GM06990 (cell line): Measurements from ENCODE around the gene KCNQ1OT1.

Source experiments
- DNase-seq: peaks from one replicate; pipeline ENCODE4 v3.0.0-alpha.2; 2011; ENCODE audit not compliant: insufficient read length; ENCODE audit errors: extremely low read depth
- H3K27me3 ChIP-seq: replicated peaks from 2 replicates; pipeline ENCODE4 v1.6.0; 2011; ENCODE audit warnings: low read length; ENCODE audit not compliant: control insufficient read depth, insufficient read depth
- H3K36me3 ChIP-seq: 2 replicates; pipeline ENCODE4 v1.5.1; 2011; ENCODE audit warnings: low read length; ENCODE audit not compliant: control insufficient read depth, insufficient read depth
- H3K4me3 ChIP-seq: replicated peaks from 2 replicates; pipeline ENCODE4 v1.5.1; 2011; ENCODE audit warnings: low read depth, mild to moderate bottlenecking, control low read depth, low read length
- TF ChIP-seq, protein P1 (sequence below): IDR thresholded peaks from 2 replicates; pipeline ENCODE4 v1.5.1; 2011; ENCODE audit warnings: low read length, control low read depth, mild to moderate bottlenecking, inconsistent platforms; ENCODE audit not compliant: insufficient read depth, poor library complexity, severe bottlenecking

Gene KCNQ1OT1

GRCh38 chr11:2570841-2571597, 128.8 kb downstream of the KCNQ1OT1 start:
- TF ChIP-seq, protein P1, sequence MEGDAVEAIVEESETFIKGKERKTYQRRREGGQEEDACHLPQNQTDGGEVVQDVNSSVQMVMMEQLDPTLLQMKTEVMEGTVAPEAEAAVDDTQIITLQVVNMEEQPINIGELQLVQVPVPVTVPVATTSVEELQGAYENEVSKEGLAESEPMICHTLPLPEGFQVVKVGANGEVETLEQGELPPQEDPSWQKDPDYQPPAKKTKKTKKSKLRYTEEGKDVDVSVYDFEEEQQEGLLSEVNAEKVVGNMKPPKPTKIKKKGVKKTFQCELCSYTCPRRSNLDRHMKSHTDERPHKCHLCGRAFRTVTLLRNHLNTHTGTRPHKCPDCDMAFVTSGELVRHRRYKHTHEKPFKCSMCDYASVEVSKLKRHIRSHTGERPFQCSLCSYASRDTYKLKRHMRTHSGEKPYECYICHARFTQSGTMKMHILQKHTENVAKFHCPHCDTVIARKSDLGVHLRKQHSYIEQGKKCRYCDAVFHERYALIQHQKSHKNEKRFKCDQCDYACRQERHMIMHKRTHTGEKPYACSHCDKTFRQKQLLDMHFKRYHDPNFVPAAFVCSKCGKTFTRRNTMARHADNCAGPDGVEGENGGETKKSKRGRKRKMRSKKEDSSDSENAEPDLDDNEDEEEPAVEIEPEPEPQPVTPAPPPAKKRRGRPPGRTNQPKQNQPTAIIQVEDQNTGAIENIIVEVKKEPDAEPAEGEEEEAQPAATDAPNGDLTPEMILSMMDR, result no peak
- DNase-seq, result no peak
- Histone ChIP-seq H3K36me3 (no peaks in the 10 kb centered on the region), H3K4me3 (no peak overlapping the region), H3K27me3 (no peaks in the 10 kb centered on the region)

- TF ChIP-seq, protein P1, result no peak
- no peak for DNase-seq
- no peaks in the 10 kb centered on the region for H3K36me3 ChIP-seq
- H3K4me3 ChIP-seq, result no peak overlapping the region
- H3K27me3 ChIP-seq, result no peaks in the 10 kb centered on the region
Measured at GRCh38 chr11:2570211-2570811, 129.5 kb downstream of the KCNQ1OT1 start.

- no peak overlapping the region for H3K4me3 ChIP-seq
- no peaks in the 10 kb centered on the region for H3K27me3 ChIP-seq
- DNase-seq, result no peak
- no peaks in the 10 kb centered on the region for H3K36me3 ChIP-seq
- TF ChIP-seq, protein P1, result no peak
Measured at GRCh38 chr11:2569731-2570210, 130.0 kb downstream of the KCNQ1OT1 start.

GRCh38 chr11:2569321-2569721, 130.5 kb downstream of the KCNQ1OT1 start:
- Histone ChIP-seq H3K27me3 (no peaks in the 10 kb centered on the region), H3K4me3 (no peak overlapping the region), H3K36me3 (no peaks in the 10 kb centered on the region)
- TF ChIP-seq, protein P1, result no peak
- no peak for DNase-seq

DNA sequence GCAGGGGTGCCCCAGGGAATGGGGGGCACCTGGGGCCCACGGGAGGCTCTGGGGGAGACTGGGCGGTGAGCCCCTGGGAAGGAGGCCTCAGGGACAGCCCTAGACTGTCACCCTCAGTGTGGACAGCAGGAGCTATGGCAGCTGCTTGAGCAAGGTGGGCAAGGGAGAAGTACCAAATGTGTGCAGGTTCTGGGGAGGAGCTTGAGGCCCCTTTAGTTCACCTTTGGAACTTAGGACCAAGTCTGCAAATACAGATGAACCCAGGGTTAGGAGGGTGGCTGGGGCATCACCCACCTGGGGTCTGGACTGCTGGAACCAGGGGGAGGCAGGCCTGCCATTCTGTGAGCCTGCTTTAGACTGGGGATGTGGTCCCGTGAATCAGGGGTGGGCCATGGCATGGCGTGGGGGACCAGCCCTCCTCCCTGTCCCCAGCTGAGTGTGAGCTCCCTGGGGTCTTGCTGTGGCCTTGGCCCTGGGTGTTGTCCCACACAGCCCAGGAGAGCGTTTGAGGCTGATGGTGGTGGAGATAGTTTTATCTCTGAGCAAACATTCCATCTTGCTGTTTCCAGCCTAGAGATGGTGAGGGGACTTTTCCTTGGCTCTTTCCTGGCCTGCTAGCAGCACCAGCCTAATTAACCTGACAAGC, 132.6 kb downstream of the KCNQ1OT1 start:
- H3K27me3 ChIP-seq, result no peaks in the 10 kb centered on the region; the same call in 1 of the 2 replicates
- no peaks in the 10 kb centered on the region for H3K36me3 ChIP-seq
- no peak for DNase-seq
- TF ChIP-seq, protein P1, result no peak
- no peak overlapping the region for H3K4me3 ChIP-seq
